Measurements from ENCODE around the gene IGHMBP2.

DNA sequence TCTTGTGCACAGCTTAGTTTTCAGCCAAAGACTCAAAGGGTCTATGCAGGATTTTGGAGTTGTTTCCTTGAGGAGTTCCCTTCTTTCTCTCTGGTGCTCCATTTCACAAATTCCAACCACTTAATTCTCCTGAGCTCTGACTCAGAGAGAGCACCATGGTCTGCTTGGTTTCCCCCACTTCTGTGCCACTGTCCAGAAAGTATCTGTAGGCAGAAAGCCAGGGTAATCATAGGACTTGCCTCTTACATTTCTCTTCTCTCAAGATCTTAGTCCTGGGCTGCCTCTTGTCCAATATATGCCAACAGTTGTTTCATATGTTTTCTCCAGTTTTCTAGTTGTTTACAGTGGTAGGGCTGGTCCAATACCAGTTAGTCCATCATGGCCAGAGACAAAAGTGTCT, 83.5 kb downstream of the IGHMBP2 start:
- TF ChIP-seq RAD21 (IDR thresholded peaks at IDR 0.05; ENCODE audit: low read depth) (no peak), EZH2 (IDR thresholded peaks at IDR 0.05) (no peak), POLR2AphosphoS5 (IDR thresholded peaks at IDR 0.05; ENCODE audit: low read depth, low read length) (no peak), JUND (IDR thresholded peaks at IDR 0.05) (no peak), POLR2A (IDR thresholded peaks at IDR 0.05; ENCODE audit: borderline replicate concordance, extremely low read depth, insufficient read depth, insufficient read length) (no peak), MAX (IDR thresholded peaks at IDR 0.05) (no peak)
- TF ChIP-seq, protein P1, sequence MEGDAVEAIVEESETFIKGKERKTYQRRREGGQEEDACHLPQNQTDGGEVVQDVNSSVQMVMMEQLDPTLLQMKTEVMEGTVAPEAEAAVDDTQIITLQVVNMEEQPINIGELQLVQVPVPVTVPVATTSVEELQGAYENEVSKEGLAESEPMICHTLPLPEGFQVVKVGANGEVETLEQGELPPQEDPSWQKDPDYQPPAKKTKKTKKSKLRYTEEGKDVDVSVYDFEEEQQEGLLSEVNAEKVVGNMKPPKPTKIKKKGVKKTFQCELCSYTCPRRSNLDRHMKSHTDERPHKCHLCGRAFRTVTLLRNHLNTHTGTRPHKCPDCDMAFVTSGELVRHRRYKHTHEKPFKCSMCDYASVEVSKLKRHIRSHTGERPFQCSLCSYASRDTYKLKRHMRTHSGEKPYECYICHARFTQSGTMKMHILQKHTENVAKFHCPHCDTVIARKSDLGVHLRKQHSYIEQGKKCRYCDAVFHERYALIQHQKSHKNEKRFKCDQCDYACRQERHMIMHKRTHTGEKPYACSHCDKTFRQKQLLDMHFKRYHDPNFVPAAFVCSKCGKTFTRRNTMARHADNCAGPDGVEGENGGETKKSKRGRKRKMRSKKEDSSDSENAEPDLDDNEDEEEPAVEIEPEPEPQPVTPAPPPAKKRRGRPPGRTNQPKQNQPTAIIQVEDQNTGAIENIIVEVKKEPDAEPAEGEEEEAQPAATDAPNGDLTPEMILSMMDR (IDR thresholded peaks at IDR 0.05 in 2 of 3, conservative IDR thresholded peaks at IDR 0.05 in 1 of 3; ENCODE audit: borderline replicate concordance in 1 of 3, insufficient read depth in 1 of 3, low read depth in 2 of 3, low read length in 2 of 3), result no peak

All from HCT116 (cell line).